Measurements from ENCODE around the gene FBN1. TPM values are rescaled to one million over a fixed set of nuclear protein-coding genes. Genes with fewer than 3 reads are reported as not detected.

The FBN1 gene
- total RNA-seq, 4 donors from 2014 or later: 128 to 325 (median 215) TPM

- TF ChIP-seq CTCF (IDR thresholded peaks at IDR 0.05; ENCODE audit: low read depth): no peak
Measured at GRCh38 chr15:48407646-48408045, 237.9 kb downstream of the FBN1 start.

- no peak for TF ChIP-seq CTCF (IDR thresholded peaks at IDR 0.05; ENCODE audit: low read depth)
Measured at GRCh38 chr15:48406911-48407310, 238.6 kb downstream of the FBN1 start.

GRCh38 chr15:48406266-48406891 lies 239.1 kb downstream of the FBN1 start:
- TF ChIP-seq CTCF (IDR thresholded peaks at IDR 0.05; ENCODE audit: low read depth): no peak

- TF ChIP-seq CTCF (IDR thresholded peaks at IDR 0.05; ENCODE audit: low read depth): no peak
Measured at GRCh38 chr15:48402427-48403177, 242.9 kb downstream of the FBN1 start.

- no peak for TF ChIP-seq CTCF (IDR thresholded peaks at IDR 0.05; ENCODE audit: low read depth)
Measured at GRCh38 chr15:48400086-48400485, 245.4 kb downstream of the FBN1 start.

GRCh38 chr15:48397841-48398240 lies 247.7 kb downstream of the FBN1 start:
- no peak for TF ChIP-seq CTCF (IDR thresholded peaks at IDR 0.05; ENCODE audit: low read depth)

GRCh38 chr15:48396020-48396419 lies 249.5 kb downstream of the FBN1 start:
- no peak for TF ChIP-seq CTCF (IDR thresholded peaks at IDR 0.05; ENCODE audit: low read depth)

Data from subcutaneous adipose tissue (tissue), 4 donors.